Measurements from ENCODE around the gene TANGO2. TPM values are rescaled to one million over a fixed set of nuclear protein-coding genes. Genes with fewer than 3 reads are reported as not detected.

The TANGO2 gene
- total and polyA plus RNA-seq, 9 of the 15 experiments (the other 6 are each of a cell fraction or from before 2014, with no cell fraction given) = 15.5 to 94.9 (median 70.1) TPM

DNA sequence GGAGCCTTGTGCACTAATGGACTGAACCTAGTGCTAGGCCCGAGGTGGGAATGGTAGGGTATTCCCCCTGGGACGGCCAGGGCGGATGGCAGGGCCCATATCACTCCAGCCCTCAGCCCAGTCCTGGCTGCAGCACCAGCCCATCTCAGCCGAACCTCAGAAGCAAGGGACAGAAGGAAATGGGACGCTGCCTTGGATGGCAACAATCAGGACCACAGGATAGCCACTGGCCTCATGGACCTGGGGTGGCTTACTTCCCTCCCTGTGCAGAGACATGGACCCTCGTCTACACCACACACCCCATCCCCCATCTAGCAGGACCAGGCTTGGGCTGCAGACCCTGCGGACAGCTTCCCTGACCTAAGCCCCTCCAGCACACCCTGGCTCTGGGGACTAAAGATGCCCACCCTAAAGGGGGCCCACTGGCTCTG lies 28.4 kb upstream of the TANGO2 start (continued):
- TF ChIP-seq, protein P1, sequence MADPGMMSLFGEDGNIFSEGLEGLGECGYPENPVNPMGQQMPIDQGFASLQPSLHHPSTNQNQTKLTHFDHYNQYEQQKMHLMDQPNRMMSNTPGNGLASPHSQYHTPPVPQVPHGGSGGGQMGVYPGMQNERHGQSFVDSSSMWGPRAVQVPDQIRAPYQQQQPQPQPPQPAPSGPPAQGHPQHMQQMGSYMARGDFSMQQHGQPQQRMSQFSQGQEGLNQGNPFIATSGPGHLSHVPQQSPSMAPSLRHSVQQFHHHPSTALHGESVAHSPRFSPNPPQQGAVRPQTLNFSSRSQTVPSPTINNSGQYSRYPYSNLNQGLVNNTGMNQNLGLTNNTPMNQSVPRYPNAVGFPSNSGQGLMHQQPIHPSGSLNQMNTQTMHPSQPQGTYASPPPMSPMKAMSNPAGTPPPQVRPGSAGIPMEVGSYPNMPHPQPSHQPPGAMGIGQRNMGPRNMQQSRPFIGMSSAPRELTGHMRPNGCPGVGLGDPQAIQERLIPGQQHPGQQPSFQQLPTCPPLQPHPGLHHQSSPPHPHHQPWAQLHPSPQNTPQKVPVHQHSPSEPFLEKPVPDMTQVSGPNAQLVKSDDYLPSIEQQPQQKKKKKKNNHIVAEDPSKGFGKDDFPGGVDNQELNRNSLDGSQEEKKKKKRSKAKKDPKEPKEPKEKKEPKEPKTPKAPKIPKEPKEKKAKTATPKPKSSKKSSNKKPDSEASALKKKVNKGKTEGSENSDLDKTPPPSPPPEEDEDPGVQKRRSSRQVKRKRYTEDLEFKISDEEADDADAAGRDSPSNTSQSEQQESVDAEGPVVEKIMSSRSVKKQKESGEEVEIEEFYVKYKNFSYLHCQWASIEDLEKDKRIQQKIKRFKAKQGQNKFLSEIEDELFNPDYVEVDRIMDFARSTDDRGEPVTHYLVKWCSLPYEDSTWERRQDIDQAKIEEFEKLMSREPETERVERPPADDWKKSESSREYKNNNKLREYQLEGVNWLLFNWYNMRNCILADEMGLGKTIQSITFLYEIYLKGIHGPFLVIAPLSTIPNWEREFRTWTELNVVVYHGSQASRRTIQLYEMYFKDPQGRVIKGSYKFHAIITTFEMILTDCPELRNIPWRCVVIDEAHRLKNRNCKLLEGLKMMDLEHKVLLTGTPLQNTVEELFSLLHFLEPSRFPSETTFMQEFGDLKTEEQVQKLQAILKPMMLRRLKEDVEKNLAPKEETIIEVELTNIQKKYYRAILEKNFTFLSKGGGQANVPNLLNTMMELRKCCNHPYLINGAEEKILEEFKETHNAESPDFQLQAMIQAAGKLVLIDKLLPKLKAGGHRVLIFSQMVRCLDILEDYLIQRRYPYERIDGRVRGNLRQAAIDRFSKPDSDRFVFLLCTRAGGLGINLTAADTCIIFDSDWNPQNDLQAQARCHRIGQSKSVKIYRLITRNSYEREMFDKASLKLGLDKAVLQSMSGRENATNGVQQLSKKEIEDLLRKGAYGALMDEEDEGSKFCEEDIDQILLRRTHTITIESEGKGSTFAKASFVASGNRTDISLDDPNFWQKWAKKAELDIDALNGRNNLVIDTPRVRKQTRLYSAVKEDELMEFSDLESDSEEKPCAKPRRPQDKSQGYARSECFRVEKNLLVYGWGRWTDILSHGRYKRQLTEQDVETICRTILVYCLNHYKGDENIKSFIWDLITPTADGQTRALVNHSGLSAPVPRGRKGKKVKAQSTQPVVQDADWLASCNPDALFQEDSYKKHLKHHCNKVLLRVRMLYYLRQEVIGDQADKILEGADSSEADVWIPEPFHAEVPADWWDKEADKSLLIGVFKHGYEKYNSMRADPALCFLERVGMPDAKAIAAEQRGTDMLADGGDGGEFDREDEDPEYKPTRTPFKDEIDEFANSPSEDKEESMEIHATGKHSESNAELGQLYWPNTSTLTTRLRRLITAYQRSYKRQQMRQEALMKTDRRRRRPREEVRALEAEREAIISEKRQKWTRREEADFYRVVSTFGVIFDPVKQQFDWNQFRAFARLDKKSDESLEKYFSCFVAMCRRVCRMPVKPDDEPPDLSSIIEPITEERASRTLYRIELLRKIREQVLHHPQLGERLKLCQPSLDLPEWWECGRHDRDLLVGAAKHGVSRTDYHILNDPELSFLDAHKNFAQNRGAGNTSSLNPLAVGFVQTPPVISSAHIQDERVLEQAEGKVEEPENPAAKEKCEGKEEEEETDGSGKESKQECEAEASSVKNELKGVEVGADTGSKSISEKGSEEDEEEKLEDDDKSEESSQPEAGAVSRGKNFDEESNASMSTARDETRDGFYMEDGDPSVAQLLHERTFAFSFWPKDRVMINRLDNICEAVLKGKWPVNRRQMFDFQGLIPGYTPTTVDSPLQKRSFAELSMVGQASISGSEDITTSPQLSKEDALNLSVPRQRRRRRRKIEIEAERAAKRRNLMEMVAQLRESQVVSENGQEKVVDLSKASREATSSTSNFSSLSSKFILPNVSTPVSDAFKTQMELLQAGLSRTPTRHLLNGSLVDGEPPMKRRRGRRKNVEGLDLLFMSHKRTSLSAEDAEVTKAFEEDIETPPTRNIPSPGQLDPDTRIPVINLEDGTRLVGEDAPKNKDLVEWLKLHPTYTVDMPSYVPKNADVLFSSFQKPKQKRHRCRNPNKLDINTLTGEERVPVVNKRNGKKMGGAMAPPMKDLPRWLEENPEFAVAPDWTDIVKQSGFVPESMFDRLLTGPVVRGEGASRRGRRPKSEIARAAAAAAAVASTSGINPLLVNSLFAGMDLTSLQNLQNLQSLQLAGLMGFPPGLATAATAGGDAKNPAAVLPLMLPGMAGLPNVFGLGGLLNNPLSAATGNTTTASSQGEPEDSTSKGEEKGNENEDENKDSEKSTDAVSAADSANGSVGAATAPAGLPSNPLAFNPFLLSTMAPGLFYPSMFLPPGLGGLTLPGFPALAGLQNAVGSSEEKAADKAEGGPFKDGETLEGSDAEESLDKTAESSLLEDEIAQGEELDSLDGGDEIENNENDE (IDR thresholded peaks at IDR 0.05; ENCODE audit: low read depth, low read length) = peak; percentile 60
- TF ChIP-seq ZNF589 (CRISPR knock-in tag; IDR thresholded peaks at IDR 0.05; ENCODE audit: low read depth) (no peak), KLF13 (tag; IDR thresholded peaks at IDR 0.05; ENCODE audit: borderline replicate concordance, low read depth) (0 out of 2 replicates have a peak, but pooled peaks have one; percentile 12), RBBP5 (IDR thresholded peaks at IDR 0.05; ENCODE audit: borderline replicate concordance, insufficient read depth, low read length, poor library complexity, severe bottlenecking) (peak; percentile 28)
- TF ChIP-seq, protein P2, sequence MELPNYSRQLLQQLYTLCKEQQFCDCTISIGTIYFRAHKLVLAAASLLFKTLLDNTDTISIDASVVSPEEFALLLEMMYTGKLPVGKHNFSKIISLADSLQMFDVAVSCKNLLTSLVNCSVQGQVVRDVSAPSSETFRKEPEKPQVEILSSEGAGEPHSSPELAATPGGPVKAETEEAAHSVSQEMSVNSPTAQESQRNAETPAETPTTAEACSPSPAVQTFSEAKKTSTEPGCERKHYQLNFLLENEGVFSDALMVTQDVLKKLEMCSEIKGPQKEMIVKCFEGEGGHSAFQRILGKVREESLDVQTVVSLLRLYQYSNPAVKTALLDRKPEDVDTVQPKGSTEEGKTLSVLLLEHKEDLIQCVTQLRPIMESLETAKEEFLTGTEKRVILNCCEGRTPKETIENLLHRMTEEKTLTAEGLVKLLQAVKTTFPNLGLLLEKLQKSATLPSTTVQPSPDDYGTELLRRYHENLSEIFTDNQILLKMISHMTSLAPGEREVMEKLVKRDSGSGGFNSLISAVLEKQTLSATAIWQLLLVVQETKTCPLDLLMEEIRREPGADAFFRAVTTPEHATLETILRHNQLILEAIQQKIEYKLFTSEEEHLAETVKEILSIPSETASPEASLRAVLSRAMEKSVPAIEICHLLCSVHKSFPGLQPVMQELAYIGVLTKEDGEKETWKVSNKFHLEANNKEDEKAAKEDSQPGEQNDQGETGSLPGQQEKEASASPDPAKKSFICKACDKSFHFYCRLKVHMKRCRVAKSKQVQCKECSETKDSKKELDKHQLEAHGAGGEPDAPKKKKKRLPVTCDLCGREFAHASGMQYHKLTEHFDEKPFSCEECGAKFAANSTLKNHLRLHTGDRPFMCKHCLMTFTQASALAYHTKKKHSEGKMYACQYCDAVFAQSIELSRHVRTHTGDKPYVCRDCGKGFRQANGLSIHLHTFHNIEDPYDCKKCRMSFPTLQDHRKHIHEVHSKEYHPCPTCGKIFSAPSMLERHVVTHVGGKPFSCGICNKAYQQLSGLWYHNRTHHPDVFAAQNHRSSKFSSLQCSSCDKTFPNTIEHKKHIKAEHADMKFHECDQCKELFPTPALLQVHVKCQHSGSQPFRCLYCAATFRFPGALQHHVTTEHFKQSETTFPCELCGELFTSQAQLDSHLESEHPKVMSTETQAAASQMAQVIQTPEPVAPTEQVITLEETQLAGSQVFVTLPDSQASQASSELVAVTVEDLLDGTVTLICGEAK (IDR thresholded peaks at IDR 0.05) = no peak
- TF ChIP-seq, protein P2 (CRISPR knock-in tag; IDR thresholded peaks at IDR 0.05) = 0 out of 2 replicates have a peak, but pooled peaks have one; percentile 23

Data from K562 (cell line).